GM23248 (cell line): ENCODE results near the gene ZNF521. TPM values are rescaled to one million over a fixed set of nuclear protein-coding genes. Genes with fewer than 3 reads are reported as not detected.

Source experiments
- DNase-seq: peaks from one replicate; pipeline ENCODE4 v3.0.0-alpha.2; 2015
- H2AFZ ChIP-seq: fragments of 200-600 bp; sonication (generic); 2 replicates; pipeline ENCODE4 v1.6.1; 2016; ENCODE audit warnings: antibody characterized with exemption
- H3F3A ChIP-seq: fragments of 200-600 bp; sonication (generic); 2 replicates; pipeline ENCODE4 v1.6.1; 2016; ENCODE audit warnings: mild to moderate bottlenecking, antibody characterized with exemption, mixed run types; ENCODE audit not compliant: insufficient read depth
- H3K27ac ChIP-seq: fragments of 200-600 bp; sonication (generic); 2 replicates; pipeline ENCODE4 v1.5.1; 2016; ENCODE audit warnings: mild to moderate bottlenecking
- H3K27me3 ChIP-seq: fragments of 200-600 bp; sonication (generic); replicated peaks from 2 replicates; pipeline ENCODE4 v1.6.1; 2016; ENCODE audit warnings: mild to moderate bottlenecking; ENCODE audit not compliant: insufficient read depth
- H3K36me3 ChIP-seq: fragments of 200-600 bp; sonication (generic); 2 replicates; pipeline ENCODE4 v1.6.1; 2016; ENCODE audit warnings: low read depth, mild to moderate bottlenecking
- H3K4me1 ChIP-seq: fragments of 200-600 bp; sonication (generic); 2 replicates; pipeline ENCODE4 v1.6.1; 2016; ENCODE audit warnings: mild to moderate bottlenecking; ENCODE audit not compliant: insufficient read depth
- H3K4me2 ChIP-seq: fragments of 200-600 bp; sonication (generic); one replicate; pipeline ENCODE4 v1.6.1; 2016; ENCODE audit warnings: mild to moderate bottlenecking; ENCODE audit not compliant: unreplicated experiment
- H3K4me3 ChIP-seq: fragments of 200-600 bp; sonication (generic); 2 replicates; pipeline ENCODE4 v1.5.1; 2016; ENCODE audit warnings: mild to moderate bottlenecking
- H3K79me2 ChIP-seq: fragments of 200-600 bp; sonication (generic); 2 replicates; pipeline ENCODE4 v1.6.1; 2016; ENCODE audit warnings: mild to moderate bottlenecking; ENCODE audit not compliant: insufficient read depth
- H3K9ac ChIP-seq: fragments of 200-600 bp; sonication (generic); 2 replicates; pipeline ENCODE4 v1.6.1; 2016; ENCODE audit warnings: mild to moderate bottlenecking
- H3K9me2 ChIP-seq: fragments of 200-600 bp; sonication (generic); 2 replicates; pipeline ENCODE4 v1.6.1; 2016; ENCODE audit warnings: mixed run types, mild to moderate bottlenecking, moderate library complexity; ENCODE audit not compliant: insufficient read depth
- H3K9me3 ChIP-seq: fragments of 200-600 bp; sonication (generic); one replicate; pipeline ENCODE4 v1.6.1; 2017; ENCODE audit warnings: low read depth
- H4K20me1 ChIP-seq: fragments of 200-600 bp; sonication (generic); 2 replicates; pipeline ENCODE4 v1.6.0; 2016; ENCODE audit not compliant: insufficient read depth
- EZH2 ChIP-seq: fragments of 200-600 bp; sonication (generic); IDR thresholded peaks from 2 replicates; pipeline ENCODE4 v1.6.1; 2018; ENCODE audit warnings: antibody characterized with exemption, mild to moderate bottlenecking; ENCODE audit not compliant: insufficient read depth, poor library complexity, severe bottlenecking
- EZH2phosphoT487 ChIP-seq: fragments of 200-600 bp; sonication (generic); IDR thresholded peaks from 2 replicates; pipeline ENCODE4 v1.6.1; 2018; ENCODE audit warnings: antibody characterized with exemption, moderate library complexity, mild to moderate bottlenecking, low read depth; ENCODE audit not compliant: insufficient read depth
- WGBS, 2 experiments: methylation state at CpG; one replicate each; pipeline ENCODE4 v1.1.6; 2015 to 2017; ENCODE audit warnings: low lambda C conversion rate in 2 of 2, low coverage in 1 of 2; ENCODE audit errors: missing lambda C conversion rate in 2 of 2; 5-methylcytosine and 5-hydroxymethylcytosine counted together
- in situ Hi-C: fragments of 300-500 bp; cut with MboI; formaldehyde crosslinking; loops from 2 replicates; pipeline ENCODE4 v1.15.0; 2020
- polyA plus RNA-seq: library from polyadenylated mRNA; unstranded; fragments of >200 nt; fragmentation: Nextera tagmentation; extraction: Ambion mirVana; gene quantifications from 2 replicates; pipeline ENCODE4 v1.2.1, GENCODE V29; 2016
- total RNA-seq: library from RNA; depleted of rRNA; stranded (reverse); fragments of >200 nt; shearing (Covaris generic); gene quantifications from 2 replicates; pipeline ENCODE4 v1.2.3, GENCODE V29; 2014

ZNF521 gene
- total and polyA plus RNA-seq, 2 experiments from 2014 or later: 7.8 to 17.9 TPM

GRCh38 chr18:25283781-25284180 is 68.2 kb downstream of the ZNF521 start:
- Histone ChIP-seq H3K4me2 (no peak overlapping the region), H3K9me3 (no peaks in the 10 kb centered on the region), H3K9me2 (no peaks in the 10 kb centered on the region)

GRCh38 chr18:25282896-25283703 is 68.9 kb downstream of the ZNF521 start:
- H3K9me2 ChIP-seq: no peaks in the 10 kb centered on the region
- no peak for DNase-seq
- H3K27ac ChIP-seq: no peak overlapping the region
- in situ Hi-C loops: no loop called here
- H3F3A ChIP-seq: peaks cover 8% of the 10 kb centered on the region
- H4K20me1 ChIP-seq: no peaks in the 10 kb centered on the region
- H3K9me3 ChIP-seq: no peaks in the 10 kb centered on the region
- no peak overlapping the region for H3K4me3 ChIP-seq
- no peak overlapping the region for H3K4me2 ChIP-seq
- H3K4me1 ChIP-seq: peaks cover 31% of the 10 kb centered on the region
- no peaks in the 10 kb centered on the region for H3K27me3 ChIP-seq
- H3K9ac ChIP-seq: no peak overlapping the region
- H3K79me2 ChIP-seq: no peaks in the 10 kb centered on the region
- 71 to 73% methylated on average over 4 of the region's 4 CpGs for WGBS, 2 experiments
- no peak overlapping the region for H2AFZ ChIP-seq
- TF ChIP-seq EZH2 (no peak), EZH2phosphoT487 (no peak)
- no peaks in the 10 kb centered on the region for H3K36me3 ChIP-seq

More at GRCh38 chr18:25283781-25284180, 68.2 kb downstream of the ZNF521 start:
- Histone ChIP-seq H3K79me2 (no peaks in the 10 kb centered on the region), H3K9ac (no peak overlapping the region), H3K4me3 (peak overlapping the region; percentile 48; the same call in 1 of the 2 replicates), H4K20me1 (no peaks in the 10 kb centered on the region), H2AFZ (no peak overlapping the region), H3K4me1 (peaks cover 37% of the 10 kb centered on the region), H3K36me3 (no peaks in the 10 kb centered on the region), H3K27ac (no peak overlapping the region), H3K27me3 (no peaks in the 10 kb centered on the region), H3F3A (peaks cover 15% of the 10 kb centered on the region)
- TF ChIP-seq EZH2phosphoT487 (no peak), EZH2 (no peak)
- in situ Hi-C loops: no loop called here
- WGBS, 2 experiments: 28 to 38% methylated on average over 2 of the region's 2 CpGs
- no peak for DNase-seq

- Histone ChIP-seq H3K4me3 (no peak overlapping the region), H3K27me3 (no peaks in the 10 kb centered on the region), H3K79me2 (no peaks in the 10 kb centered on the region), H3K4me1 (peaks cover 28% of the 10 kb centered on the region), H3K4me2 (no peak overlapping the region), H3K9ac (no peak overlapping the region), H3F3A (no peaks in the 10 kb centered on the region; the same call in 1 of the 2 replicates), H3K9me3 (no peaks in the 10 kb centered on the region), H3K9me2 (no peaks in the 10 kb centered on the region), H3K36me3 (no peaks in the 10 kb centered on the region), H3K27ac (no peak overlapping the region), H2AFZ (no peak overlapping the region), H4K20me1 (no peaks in the 10 kb centered on the region)
- no peak for TF ChIP-seq EZH2phosphoT487
- no peak for TF ChIP-seq EZH2
- 93% methylated on average over 8 of the region's 8 CpGs for WGBS, 2 experiments
- in situ Hi-C loops: no loop called here
- DNase-seq: no peak
These were observed 69.7 kb downstream of the ZNF521 start for GRCh38 chr18:25282282-25282681.

- Histone ChIP-seq H3K9me3 (no peaks in the 10 kb centered on the region), H3K36me3 (no peaks in the 10 kb centered on the region), H3K9ac (no peak overlapping the region), H3K27me3 (no peaks in the 10 kb centered on the region), H3K4me1 (peaks cover 28% of the 10 kb centered on the region), H3K9me2 (no peaks in the 10 kb centered on the region), H3K27ac (no peak overlapping the region), H3K4me2 (no peak overlapping the region), H3K79me2 (no peaks in the 10 kb centered on the region), H3K4me3 (no peak overlapping the region), H4K20me1 (no peaks in the 10 kb centered on the region), H3F3A (no peaks in the 10 kb centered on the region; the same call in 1 of the 2 replicates), H2AFZ (no peak overlapping the region)
- WGBS, 2 experiments: 98 to 99% methylated on average over 6 of the region's 6 CpGs
- TF ChIP-seq EZH2phosphoT487: no peak
- no peak for TF ChIP-seq EZH2
- DNase-seq: no peak
- in situ Hi-C loops: no loop called here
These were observed 70.4 kb downstream of the ZNF521 start for GRCh38 chr18:25281556-25281955.
